SU-DHL-6 (cell line): Measurements from ENCODE around the gene SUMF1.

Experiments used
- EZH2phosphoT487 ChIP-seq: fragments of 200-600 bp; sonication (generic), shearing (Covaris generic); conservative IDR thresholded peaks from 2 replicates; pipeline ENCODE4 v1.6.1; 2018; ENCODE audit warnings: mild to moderate bottlenecking, antibody characterized with exemption, low read length, moderate library complexity, mixed read lengths
- TF ChIP-seq, protein P1 (sequence below): fragments of 200-600 bp; sonication (generic); IDR thresholded peaks from one replicate; pipeline ENCODE4 v1.5.1; 2017; ENCODE audit warnings: antibody characterized with exemption, mild to moderate bottlenecking, low read length, moderate library complexity; ENCODE audit not compliant: insufficient read depth, poor library complexity, severe bottlenecking

DNA sequence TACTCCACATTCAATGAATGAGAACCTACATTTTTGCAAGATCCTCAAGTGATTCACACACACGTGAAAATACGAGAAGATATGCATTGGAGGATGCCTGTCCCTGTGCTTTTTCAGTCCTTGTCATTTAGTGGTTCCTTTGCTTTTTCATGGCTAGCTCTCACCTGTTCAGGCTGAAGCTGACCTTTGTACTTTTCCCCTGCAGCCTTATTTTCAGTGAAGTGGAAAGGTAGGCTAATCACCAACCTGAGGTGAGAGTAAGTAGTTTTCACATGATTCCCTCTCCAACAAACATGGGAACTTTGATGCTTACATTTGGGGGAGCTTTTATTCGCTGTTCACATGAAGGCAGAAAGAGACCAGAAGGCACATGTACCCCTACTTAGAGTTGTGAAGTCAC lies 34.4 kb upstream of the SUMF1 start:
- TF ChIP-seq, protein P1, sequence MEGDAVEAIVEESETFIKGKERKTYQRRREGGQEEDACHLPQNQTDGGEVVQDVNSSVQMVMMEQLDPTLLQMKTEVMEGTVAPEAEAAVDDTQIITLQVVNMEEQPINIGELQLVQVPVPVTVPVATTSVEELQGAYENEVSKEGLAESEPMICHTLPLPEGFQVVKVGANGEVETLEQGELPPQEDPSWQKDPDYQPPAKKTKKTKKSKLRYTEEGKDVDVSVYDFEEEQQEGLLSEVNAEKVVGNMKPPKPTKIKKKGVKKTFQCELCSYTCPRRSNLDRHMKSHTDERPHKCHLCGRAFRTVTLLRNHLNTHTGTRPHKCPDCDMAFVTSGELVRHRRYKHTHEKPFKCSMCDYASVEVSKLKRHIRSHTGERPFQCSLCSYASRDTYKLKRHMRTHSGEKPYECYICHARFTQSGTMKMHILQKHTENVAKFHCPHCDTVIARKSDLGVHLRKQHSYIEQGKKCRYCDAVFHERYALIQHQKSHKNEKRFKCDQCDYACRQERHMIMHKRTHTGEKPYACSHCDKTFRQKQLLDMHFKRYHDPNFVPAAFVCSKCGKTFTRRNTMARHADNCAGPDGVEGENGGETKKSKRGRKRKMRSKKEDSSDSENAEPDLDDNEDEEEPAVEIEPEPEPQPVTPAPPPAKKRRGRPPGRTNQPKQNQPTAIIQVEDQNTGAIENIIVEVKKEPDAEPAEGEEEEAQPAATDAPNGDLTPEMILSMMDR: no peak
- no peak for TF ChIP-seq EZH2phosphoT487
